Measurements from ENCODE around the gene ITGB6. TPM values are rescaled to one million over a fixed set of nuclear protein-coding genes. Genes with fewer than 3 reads are reported as not detected.
"Not testable (repeated sequence)": the region's sequence is repeated elsewhere in the genome, so short reads cannot be mapped to it uniquely, and the experiment has no call there.

ITGB6 gene
- total and polyA plus RNA-seq, 2 donors (not counting 3 experiments of a cell fraction or from before 2014, with no cell fraction given), result 0.03 TPM; not detected in 1

DNA sequence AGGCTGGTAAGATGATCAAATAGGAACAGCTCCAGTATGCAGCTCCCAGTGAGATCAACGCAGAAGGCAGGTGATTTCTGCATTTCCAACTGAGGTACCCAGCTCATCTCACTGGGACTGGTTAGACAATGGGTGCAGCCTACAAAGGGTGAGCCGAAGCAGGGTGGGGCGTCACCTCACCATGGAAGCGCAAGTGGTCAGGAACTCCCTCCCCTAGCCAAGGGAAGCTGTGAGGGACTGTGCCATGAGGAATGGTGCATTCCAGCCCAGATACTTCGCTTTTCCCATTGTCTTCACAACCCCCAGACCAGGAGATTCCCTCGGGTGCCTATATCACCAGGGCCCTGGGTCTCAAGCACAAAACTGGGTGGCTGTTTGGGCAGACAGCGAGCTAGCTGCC is 19.4 kb downstream of the ITGB6 start:
- dilution Hi-C loops (cut with MboI; ENCODE audit: extremely low pct_ligation_motif_present, low sequenced_read_pairs); H3K4me2 ChIP-seq (ENCODE audit: insufficient read depth, low read length); H3K4me1 ChIP-seq (ENCODE audit: control insufficient read depth, extremely low read depth, insufficient read depth, low read length); DNase-seq (ENCODE audit: low read depth, low spot score); H3K4me3 ChIP-seq (replicated peaks in 1 of 3; ENCODE audit: insufficient read depth in 1 of 3, low read depth in 1 of 3, low read length in 3 of 3); BruUV-seq (replicated peaks); H3K9me1 ChIP-seq (replicated peaks; ENCODE audit: control insufficient read depth, extremely low read depth, insufficient read depth, low read length); H3K79me2 ChIP-seq (ENCODE audit: control insufficient read depth, insufficient read depth, low read length); H3K27me3 ChIP-seq (ENCODE audit: control insufficient read depth in 2 of 2, insufficient read depth in 2 of 2, low read length in 2 of 2); FAIRE-seq; H3K9ac ChIP-seq (replicated peaks; ENCODE audit: extremely low read depth, insufficient read depth, low read length); H3K36me3 ChIP-seq (ENCODE audit: control insufficient read depth in 2 of 2, extremely low read depth in 1 of 2, insufficient read depth in 2 of 2, low read length in 2 of 2); H4K20me1 ChIP-seq (replicated peaks; ENCODE audit: control insufficient read depth, extremely low read depth, insufficient read depth, low read length); H3K9me3 ChIP-seq (replicated peaks; ENCODE audit: control insufficient read depth, insufficient read depth, low read length): not testable (repeated sequence)
- peak overlapping the region; percentile 71 for H3K27ac ChIP-seq (ENCODE audit: insufficient read depth, low read depth, low read length)
- peak overlapping the region; percentile 75 for H2AFZ ChIP-seq (ENCODE audit: low read depth, low read length)
- intact Hi-C loops (cut with micrococcal nuclease), result loop anchor here (2.0 kb wide), 1 partner anchor 24 kb away; no protein-coding TSS in a partner anchor
- ChIA-PET POLR2A (interaction anchor here (0.7 kb wide), 1 partner anchor 83 kb away, joined by 4 read pairs; no protein-coding TSS in a partner anchor), CTCF (interaction anchor here (1.0 to 1.5 kb wide), 5 partner anchors 27 to 790 kb away, joined by 3 to 5 read pairs (median 3); no protein-coding TSS in a partner anchor)

GRCh38 chr2:160180172-160180571 is 19.9 kb downstream of the ITGB6 start:
- Histone ChIP-seq H3K9me1 (replicated peaks; ENCODE audit: control insufficient read depth, extremely low read depth, insufficient read depth, low read length) (no peaks in the 10 kb centered on the region), H3K4me1 (ENCODE audit: control insufficient read depth, extremely low read depth, insufficient read depth, low read length) (peaks cover 6% of the 10 kb centered on the region), H3K4me3 (replicated peaks in 1 of 3; ENCODE audit: insufficient read depth in 1 of 3, low read depth in 1 of 3, low read length in 3 of 3) (no peak overlapping the region), H3K9me3 (replicated peaks; ENCODE audit: control insufficient read depth, insufficient read depth, low read length) (no peaks in the 10 kb centered on the region), H4K20me1 (replicated peaks; ENCODE audit: control insufficient read depth, extremely low read depth, insufficient read depth, low read length) (no peaks in the 10 kb centered on the region), H3K4me2 (ENCODE audit: insufficient read depth, low read length) (no peak overlapping the region), H3K79me2 (ENCODE audit: control insufficient read depth, insufficient read depth, low read length) (no peaks in the 10 kb centered on the region), H3K36me3 (ENCODE audit: control insufficient read depth in 2 of 2, extremely low read depth in 1 of 2, insufficient read depth in 2 of 2, low read length in 2 of 2) (no peaks in the 10 kb centered on the region), H3K27me3 (ENCODE audit: control insufficient read depth in 2 of 2, insufficient read depth in 2 of 2, low read length in 2 of 2) (no peaks in the 10 kb centered on the region), H3K27ac (ENCODE audit: insufficient read depth, low read depth, low read length) (no peak overlapping the region), H3K9ac (replicated peaks; ENCODE audit: extremely low read depth, insufficient read depth, low read length) (no peak overlapping the region), H2AFZ (ENCODE audit: low read depth, low read length) (no peak overlapping the region)
- TF ChIP-seq POLR2A (IDR thresholded peaks at IDR 0.05; ENCODE audit: low read depth, low read length) (no peak), FOS (IDR thresholded peaks at IDR 0.05; ENCODE audit: borderline replicate concordance, insufficient read depth, low read length) (no peak), JUN (IDR thresholded peaks at IDR 0.05; ENCODE audit: borderline replicate concordance, insufficient read depth, insufficient read length, low read depth) (no peak), EZH2 (IDR thresholded peaks at IDR 0.05; ENCODE audit: borderline replicate concordance, low read depth, low read length, severe bottlenecking) (no peak), GATA2 (IDR thresholded peaks at IDR 0.05; ENCODE audit: insufficient read depth, insufficient read length, low read depth, low read length) (no peak), MYC (IDR thresholded peaks at IDR 0.05; ENCODE audit: low read depth, low read length) (no peak), POLR2AphosphoS5 (IDR thresholded peaks at IDR 0.05; ENCODE audit: insufficient read depth, low read depth, low read length) (no peak)
- TF ChIP-seq, protein P1, sequence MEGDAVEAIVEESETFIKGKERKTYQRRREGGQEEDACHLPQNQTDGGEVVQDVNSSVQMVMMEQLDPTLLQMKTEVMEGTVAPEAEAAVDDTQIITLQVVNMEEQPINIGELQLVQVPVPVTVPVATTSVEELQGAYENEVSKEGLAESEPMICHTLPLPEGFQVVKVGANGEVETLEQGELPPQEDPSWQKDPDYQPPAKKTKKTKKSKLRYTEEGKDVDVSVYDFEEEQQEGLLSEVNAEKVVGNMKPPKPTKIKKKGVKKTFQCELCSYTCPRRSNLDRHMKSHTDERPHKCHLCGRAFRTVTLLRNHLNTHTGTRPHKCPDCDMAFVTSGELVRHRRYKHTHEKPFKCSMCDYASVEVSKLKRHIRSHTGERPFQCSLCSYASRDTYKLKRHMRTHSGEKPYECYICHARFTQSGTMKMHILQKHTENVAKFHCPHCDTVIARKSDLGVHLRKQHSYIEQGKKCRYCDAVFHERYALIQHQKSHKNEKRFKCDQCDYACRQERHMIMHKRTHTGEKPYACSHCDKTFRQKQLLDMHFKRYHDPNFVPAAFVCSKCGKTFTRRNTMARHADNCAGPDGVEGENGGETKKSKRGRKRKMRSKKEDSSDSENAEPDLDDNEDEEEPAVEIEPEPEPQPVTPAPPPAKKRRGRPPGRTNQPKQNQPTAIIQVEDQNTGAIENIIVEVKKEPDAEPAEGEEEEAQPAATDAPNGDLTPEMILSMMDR (IDR thresholded peaks at IDR 0.05; ENCODE audit: extremely low read depth in 1 of 2, insufficient read depth in 1 of 2, low read depth in 1 of 2, low read length in 2 of 2), result no peak
- TF ChIP-seq, protein P2, sequence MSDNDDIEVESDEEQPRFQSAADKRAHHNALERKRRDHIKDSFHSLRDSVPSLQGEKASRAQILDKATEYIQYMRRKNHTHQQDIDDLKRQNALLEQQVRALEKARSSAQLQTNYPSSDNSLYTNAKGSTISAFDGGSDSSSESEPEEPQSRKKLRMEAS (IDR thresholded peaks at IDR 0.05; ENCODE audit: insufficient read depth, insufficient read length), result no peak
- FAIRE-seq (no peak), DNase-seq (ENCODE audit: low read depth, low spot score) (no peak)
- ChIA-PET POLR2A (interaction anchor here (0.7 kb wide), 1 partner anchor 83 kb away, joined by 4 read pairs; no protein-coding TSS in a partner anchor), CTCF (interaction anchor here (1.3 to 1.5 kb wide), 2 partner anchors 72 to 790 kb away, joined by 3 to 4 read pairs; no protein-coding TSS in a partner anchor)
- dilution Hi-C loops (cut with MboI; ENCODE audit: extremely low pct_ligation_motif_present, low sequenced_read_pairs), result no loop called here
- BruUV-seq (replicated peaks), result no TSS peak
- intact Hi-C loops (cut with micrococcal nuclease), result loop anchor here (2.0 kb wide), 1 partner anchor 25 kb away; no protein-coding TSS in a partner anchor
